ENCODE measurements around the gene NEDD4.

- TF ChIP-seq CTCF (IDR thresholded peaks at IDR 0.05) = no peak
- TF ChIP-seq POLR2A (IDR thresholded peaks at IDR 0.05) = no peak
Observed at GRCh38 chr15:56028430-56028829, 35.0 kb upstream of the NEDD4 start.

Measured in Peyer's patch (tissue), 4 donors.